GM10847 (cell line): ENCODE results near the gene GATAD2A.

Experiments
- POLR2A ChIP-seq: IDR thresholded peaks from 2 replicates; pipeline ENCODE4 v1.6.1; 2011; ENCODE audit not compliant: insufficient read length; ENCODE audit errors: extremely low read depth

Gene GATAD2A

DNA sequence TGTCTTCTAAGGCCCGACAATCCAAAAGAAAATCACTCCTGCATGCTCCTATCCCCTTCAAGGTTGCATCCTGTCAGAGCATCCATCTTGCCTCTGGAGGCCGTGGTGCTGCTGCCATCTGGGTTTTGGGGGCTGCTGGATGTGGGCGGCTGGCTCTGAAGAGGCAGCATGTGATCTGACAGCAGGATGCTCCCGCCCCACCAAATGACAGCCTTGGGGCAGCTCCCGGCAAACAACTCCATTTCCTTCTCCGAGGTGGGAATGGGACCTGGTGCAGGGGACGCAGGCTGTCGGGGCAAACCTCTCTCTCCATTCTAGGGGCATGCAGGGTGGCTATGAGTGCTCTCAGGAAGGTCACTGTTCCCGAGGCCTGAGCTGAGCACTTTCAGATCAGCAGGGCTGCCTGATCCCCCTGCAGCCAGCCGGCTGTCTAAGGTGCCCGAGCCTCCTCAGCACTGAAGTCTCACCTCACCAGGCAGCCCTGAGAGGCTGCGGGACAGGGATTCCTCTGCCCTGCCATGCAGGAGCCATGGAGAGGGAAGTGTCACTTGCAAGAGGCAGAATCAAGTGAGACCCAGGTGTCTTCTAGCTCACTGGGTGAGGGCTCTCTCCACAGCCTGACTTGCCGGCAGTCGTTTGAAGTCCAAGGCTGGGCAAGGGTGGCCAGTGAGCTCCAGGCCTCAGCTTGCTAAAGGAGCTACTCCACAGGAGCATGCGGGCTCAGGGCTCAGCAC lies 81.0 kb downstream of the GATAD2A start:
- TF ChIP-seq POLR2A: no peak

DNA sequence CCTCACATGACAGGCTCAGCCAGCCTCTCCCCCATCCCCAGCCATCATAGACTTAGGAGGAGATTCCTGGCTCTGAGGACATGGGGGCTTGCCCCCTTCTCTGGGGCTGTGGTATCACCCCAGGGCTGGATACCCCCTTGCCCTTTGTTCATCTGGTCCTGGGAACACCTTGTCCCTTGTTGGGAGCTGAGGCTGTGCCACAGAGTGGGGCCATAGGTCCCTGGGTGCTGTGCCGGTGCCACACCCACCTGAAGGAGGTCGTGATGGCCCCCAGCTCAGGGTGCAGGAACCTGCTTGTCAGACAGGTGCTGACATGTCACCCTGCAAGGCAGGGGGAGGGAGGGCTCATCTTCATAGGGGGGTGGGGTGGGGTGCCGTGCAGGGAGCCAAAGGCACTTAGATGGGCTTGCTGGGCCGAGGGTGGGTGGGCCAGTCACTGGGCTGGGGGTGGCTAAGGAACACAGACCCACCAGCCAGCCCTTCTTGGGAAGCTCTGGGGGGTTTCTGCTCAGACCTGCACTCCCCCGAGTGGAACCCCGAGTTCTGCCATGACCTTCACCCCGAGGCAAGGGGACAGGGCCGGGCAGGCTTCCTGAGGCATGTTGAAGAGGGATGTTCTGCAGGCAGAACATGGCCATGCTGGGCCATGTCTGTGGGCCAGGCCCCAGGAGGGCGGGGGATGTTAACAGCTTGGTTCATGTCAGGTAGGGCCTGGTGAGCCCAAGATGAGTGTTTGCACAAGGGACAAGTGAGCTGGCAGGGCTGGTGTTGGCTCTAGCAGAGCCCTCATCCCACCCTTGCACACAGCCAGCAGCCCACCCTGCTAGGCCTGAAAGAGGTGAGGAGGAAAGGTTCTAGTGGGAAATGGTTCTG lies 81.8 kb downstream of the GATAD2A start:
- TF ChIP-seq POLR2A: no peak

DNA sequence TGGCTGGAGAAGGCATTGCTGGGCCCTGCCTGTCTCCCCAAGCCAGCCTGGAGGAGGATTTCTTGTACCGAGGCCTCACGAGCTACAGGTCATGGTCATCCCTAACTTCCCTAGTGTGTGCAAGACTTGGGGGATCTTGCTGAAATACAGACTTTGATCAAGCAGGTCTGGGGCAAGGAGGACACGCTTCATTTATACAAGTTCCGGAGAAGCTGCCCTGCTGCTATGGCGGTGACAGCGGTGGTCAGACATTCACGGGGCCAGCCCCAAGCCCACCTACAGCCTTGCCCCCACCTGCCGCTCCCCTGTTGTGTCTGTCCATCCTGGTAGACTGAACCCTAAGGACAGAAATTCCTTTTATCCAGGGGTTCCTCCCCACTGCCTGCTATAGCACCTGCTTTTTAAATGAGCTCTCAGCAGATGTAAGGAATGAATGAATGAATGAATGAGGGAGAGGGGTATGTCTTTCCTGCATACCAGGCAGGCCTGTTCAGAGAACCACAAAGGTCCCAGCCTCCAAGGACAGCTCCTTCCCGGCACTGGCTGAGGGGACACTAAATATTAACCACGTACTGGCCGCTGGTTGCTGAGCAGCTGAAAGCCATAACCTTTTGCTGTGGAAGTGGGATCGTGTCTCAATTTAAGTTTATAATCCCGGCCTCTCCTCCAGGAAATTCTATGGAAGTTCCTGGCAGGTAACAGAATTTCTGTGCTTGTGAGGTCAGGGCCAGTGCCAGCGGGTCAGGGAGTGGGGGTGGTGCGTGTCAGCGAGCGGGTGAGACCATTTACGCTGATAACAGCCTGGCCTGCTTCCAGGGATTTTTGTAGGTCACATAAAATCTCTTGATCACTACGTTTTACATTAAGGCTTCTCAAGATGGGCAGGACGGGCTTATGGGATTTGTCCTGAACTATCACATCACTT lies 82.7 kb downstream of the GATAD2A start:
- no peak for TF ChIP-seq POLR2A

DNA sequence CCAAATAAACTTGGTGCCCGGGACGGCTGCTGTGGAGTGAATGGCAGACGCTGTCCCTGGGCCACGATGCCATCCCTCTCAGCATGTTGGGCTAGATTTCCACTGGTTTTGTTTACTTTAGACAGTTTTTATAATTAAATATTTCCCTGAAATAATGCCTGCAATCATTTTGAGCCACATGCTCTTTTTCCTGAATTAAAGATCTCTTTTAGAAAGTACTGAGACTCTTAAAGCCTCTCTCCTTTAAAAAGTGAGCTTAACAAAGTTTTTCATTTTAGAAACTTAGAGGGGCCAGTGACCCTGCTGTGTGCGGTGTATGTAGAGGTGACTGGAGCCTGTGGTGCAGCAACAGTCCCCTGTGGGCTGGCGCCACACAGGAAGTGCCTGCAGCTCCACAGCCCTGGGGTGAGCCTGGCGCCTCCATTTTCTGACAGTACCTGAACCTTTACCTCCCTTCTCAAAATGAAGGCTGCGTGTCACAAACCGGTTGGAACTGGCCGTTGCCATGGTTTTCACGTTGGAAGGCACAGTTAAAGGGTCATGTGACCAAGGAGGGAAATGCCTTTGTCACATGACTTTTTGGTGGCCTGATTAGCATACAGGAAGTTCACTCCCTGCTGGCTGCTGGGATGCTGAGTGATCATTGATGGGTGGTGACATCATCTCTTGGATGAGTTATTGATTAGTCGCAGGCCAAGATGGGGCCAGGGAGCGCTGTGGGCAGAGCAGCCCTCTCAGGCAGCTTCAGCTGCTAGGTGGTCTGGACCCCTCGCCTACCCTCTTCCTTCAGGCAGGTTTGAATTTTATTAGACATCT lies 83.6 kb downstream of the GATAD2A start:
- TF ChIP-seq POLR2A: peak; percentile 17

DNA sequence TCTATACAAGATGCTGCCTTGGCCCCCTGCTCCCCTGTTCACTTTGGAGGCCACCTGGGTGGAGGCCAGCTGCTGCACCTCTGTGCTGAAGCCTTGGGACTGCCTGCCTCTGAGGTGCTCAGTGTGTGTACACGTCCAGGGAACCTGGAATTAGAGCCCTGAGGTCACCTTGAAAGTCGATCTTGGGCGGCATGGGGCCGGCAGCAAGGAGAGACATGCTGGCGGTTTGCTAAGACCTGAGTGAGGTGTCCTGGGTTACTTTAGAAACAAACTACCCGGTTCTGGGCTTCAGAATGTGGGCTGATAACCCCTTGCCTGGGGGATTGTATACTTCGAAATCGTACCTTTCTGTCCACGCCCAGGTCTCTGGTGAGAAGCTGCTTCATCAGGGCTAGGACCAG lies 84.3 kb downstream of the GATAD2A start:
- TF ChIP-seq POLR2A: no peak

DNA sequence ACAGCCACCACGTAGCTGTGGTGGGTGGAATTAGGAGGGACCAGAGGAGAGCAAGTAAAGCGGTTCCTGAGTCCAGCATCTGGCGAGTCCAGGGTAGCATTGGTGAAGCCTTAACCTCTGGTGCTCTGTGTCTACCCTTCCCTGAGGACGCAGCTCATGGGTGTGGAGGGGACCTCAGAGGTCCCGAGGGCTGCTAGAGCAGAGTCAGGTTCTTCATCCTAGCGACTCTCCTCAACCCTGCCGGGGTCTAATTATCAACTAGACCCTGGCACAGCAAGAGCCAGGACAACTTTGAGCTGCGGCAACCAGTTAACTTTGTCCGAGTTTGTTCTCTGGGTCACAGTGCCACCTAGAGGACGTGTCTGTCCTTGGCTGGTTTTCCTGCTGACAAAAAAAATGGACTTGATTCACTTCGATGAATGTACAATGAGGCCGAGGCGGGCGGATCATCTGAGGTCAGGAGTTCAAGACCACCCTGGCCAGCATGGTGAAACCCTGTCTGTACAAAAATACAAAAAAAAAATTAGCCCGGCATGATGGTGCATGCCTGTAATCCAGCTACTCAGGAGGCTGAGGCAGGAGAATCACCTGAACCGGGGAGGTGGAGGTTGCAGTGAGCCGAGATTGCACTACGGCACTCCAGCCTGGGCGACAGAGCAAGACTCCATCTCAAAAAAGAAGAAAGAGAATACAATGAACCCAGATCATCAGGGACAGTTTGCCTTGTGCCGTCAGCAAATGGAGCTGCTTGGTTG lies 84.9 kb downstream of the GATAD2A start:
- no peak for TF ChIP-seq POLR2A

DNA sequence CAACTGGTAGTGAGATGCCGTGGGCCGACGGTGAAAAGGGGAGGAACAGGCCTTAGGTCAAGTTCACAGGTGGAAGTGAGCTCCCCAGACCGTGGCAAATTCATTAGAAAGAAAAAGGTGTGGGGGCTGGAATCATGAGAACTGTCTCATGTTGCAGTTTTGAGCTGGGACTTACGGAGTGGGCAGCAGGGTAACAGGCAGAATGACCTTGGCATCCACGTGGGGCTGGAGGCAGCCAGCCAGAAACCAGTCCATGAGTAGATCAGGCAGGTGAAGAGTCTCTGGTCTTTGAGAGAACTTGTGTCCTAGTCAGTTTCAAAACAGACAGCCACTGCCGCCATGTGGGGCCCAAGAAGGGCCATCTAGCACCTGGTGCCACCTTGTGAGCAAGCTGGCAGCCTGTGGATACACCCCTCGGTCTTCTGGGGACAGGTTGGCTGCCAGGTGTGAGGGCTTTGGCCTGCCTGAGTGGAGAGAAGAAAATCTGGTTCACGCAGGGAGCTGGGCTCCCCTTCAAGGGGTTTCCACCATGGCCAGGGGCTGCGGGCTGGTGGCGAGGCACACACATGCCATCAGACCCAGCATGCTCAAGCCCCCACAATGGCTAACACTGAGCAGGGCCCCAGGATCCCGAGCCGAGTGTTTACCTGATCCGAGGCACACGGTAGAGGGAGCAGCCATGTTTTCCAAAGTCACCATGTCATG lies 86.0 kb downstream of the GATAD2A start:
- no peak for TF ChIP-seq POLR2A

DNA sequence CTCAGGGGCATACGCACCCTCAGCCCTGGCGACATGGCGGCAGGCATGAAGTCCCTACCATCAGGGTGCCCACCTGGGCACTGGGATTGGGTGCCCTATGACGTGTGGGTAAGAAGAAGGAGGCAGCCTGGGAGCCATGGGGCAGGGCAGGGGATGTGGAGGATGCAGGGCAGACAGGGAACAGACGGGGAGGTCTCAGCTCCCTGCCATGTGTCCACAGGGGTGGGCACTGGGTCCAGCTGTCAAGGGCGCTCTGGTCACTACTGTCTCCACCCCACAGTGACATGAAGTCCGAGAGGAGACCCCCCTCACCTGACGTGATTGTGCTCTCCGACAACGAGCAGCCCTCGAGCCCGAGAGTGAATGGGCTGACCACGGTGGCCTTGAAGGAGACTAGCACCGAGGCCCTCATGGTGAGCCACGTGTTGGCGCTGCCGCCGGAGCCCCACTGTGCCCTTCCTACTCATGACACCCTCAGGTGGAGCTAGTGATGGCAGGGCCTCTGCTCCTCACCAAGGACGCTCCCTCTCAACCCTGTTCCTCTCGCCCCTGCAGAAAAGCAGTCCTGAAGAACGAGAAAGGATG lies 86.6 kb downstream of the GATAD2A start:
- TF ChIP-seq POLR2A: no peak

DNA sequence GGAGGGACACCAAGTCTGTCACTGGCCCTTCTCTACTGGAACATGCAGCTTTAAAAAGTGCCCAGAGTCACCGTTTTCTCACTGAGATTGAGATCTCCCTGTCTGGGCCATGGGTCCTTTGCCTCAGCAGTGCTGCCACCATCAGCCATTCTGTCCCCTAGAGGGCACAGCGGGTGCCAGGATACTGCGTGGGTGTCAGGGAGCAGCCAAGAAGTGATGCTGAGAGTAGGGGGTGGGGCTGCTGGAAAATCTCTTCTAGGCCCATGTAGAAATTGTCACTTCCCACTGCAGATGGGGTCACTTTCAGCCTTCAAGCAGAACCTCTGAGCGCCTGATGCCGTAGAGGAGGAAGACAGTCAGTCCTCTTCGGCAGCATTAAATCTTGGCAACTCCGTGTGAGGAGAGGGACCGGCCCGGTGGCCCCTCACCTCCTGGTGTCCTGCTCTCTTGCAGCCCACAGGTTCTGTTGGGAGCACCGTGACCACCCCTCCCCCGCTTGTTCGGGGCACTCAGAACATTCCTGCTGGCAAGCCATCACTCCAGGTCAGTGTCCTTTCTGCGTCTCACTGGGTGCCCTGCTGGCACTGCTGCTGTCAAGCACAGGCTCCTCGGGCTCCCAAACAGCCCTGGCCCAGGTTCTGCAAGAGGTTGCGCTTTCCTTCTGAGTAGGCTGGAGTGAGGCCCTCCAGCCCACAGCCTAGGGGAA lies 88.5 kb downstream of the GATAD2A start:
- TF ChIP-seq POLR2A: no peak

DNA sequence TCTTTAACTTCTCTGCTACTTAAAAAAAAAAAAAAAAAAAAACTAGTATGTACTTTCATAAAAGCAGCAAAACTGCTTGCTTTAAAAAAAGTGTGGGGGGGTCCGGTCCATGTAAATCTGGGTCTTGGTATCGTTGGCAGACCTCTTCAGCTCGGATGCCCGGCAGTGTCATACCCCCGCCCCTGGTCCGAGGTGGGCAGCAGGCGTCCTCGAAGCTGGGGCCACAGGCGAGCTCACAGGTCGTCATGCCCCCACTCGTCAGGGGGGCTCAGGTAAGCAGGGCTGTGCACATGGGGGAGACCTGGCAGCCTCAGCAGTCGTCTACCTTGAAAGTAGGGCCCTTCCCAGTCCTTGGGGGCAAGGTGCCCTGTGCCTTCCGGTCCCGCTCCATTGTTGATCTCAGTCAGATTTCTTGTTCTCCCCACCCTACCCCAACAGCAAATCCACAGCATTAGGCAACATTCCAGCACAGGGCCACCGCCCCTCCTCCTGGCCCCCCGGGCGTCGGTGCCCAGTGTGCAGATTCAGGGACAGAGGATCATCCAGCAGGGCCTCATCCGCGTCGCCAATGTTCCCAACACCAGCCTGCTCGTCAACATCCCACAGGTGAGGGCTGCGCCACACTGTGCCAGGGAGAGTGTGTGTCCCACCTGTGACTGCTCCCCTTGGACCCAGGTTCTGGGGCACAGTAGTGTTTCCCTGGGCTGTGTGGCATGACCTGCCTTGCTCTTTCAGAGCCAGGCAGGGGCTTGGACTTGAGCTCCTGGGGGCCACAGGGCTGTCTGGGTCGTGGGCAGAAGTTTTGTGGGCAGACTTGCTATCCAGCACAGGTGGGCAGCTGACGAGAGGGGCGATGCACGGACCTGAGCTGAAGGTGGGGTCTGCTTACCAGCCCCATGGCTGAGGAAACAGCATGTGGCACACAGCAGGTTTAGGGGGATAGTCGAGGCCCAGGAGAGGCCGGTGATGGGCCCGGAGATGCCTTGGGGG lies 90.4 kb downstream of the GATAD2A start:
- TF ChIP-seq POLR2A: no peak
